HG02870 (cell line): ENCODE results near the gene MRM3.
"Not testable (repeated sequence)": the region's sequence is repeated elsewhere in the genome, so short reads cannot be mapped to it uniquely, and the experiment has no call there.

Source experiments
- ATAC-seq: cut with Tn5 transposase; IDR thresholded peaks from one replicate; pipeline ENCODE4 v1.9.1; 2021; ENCODE audit warnings: mild to moderate bottlenecking, moderate library complexity; ENCODE audit not compliant: unreplicated experiment

Gene MRM3

DNA sequence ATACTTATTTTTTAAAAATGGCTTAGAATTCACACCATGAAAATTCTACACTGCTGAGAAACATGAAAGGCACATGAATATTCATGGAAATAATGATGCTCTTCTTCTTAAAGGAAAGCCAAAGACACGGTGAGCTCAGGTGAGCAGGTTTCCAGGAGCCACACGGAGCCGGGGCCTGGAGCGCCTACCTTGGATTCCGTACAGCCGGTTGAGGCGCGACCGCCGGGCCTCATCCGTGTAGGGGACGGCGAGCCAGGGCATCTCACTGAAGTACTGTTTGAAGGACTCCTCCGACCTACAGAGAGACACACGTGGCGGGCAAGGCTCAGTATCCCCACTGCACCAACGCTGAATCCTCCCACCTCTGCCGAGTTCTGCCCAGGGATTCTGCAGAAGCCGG lies 37.1 kb downstream of the MRM3 start:
- no peak for ATAC-seq

DNA sequence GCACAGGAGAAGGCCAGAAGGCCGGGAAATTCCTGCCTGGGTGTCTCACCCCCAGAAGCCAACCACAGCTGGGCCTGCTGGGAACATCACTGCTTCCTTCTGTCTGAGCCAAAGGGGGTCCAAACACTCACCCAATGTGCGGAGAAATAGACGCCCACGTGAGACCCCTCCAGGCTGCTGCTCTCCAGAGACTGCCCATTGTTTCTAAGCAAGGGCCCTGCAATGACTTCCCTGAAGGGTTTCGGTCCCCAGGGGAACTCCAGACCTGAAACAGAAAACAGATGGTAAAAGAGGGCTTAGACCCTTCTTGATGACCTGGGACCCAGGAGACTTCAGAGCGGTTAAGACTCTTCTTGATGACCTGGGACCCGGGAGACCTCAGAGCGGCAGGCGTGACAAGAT lies 41.3 kb downstream of the MRM3 start:
- ATAC-seq = no peak

DNA sequence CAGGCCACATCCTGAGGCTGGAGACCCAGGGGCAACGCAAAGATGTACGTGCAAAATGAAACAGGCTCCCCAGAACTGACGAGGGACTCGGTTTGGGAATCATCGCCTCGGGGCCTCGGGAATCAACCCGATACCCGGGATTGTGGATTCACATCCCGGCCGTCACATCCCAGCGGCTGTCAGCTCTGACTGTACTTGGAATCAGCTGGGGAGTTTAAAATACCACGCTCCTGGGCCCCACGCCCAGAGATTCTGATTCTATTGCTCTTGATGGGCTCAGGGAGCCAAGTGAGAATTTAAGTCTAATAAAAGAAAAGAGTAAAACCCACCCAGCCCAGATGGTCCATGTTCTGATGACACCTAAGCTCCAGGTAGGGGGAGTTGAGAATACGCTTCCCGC lies 42.2 kb downstream of the MRM3 start:
- ATAC-seq = no peak

DNA sequence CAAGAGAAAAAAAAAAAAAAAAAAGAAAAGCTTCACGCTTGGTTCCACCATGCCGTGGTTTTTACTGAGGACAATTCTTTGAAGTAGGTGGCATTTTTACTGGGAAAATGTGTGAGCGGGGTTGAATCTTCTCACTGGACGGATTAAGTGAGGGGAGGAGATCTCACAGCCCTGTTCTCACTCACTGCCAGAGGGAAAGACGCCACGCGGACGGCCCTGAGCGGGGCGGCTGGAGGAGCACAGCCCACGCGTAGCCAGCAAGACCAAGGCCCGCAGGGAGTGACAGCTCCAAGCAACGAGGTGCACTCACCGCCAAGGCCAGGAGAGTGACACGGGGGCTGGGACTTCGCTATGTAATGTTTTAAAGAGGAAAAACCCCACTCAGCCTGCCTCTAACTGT lies 43.1 kb downstream of the MRM3 start:
- ATAC-seq = no peak

DNA sequence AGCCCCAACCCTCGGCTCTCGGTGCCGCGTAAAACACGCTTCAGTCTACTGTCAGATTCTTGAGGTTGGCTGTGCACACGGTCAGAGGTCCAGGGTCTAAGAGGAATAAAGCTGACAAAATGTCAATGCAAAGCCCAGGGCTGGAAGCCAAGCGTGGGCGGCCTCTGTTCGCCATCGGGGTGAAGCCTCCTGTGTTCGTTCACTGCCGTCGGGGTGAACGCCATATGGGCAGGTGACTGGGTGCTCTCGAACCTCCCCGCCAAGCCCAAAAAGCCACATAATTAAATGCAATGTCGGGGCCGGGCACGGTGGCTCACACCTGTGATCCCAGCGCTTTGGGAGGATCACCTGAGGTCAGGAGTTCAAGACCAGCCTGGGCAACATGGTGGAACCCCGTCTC lies 44.6 kb downstream of the MRM3 start:
- ATAC-seq = no peak

DNA sequence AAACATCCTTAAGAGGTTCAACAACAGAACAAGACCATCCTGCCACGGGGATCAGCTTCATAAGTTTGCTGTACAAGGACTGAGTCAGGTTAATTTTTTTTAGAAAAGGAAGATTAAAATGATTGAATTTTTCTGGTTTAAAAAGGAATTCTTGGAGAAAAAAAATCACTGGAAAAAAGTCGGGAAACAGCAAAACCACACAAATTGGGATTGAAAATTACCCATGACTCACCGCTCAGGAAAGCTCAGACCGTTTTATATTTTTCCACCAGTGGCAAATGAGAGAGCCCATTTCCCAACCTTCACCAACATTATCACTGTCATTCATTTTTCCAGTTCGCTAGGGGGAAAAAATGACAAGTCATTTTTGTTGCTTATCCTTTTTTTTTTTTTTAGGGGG lies 46.6 kb downstream of the MRM3 start:
- ATAC-seq = no peak

DNA sequence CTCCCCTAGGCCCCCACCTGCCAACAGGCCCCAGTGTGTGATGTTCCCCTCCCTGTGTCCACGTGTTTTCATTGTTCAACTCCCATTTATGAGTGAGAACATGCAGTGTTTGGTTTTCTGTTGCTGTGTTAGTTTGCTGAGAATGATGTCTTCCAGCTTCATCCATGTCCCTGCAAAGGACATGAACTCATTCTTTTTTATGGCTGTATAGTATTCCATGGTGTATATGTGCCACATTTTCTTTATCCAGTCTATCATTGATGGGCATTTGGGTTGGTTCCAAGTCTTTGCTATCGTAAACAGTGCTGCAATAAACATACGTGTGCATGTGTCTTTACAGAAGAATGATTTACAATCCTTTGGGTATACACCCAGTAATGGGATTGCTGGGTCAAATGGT lies 47.5 kb downstream of the MRM3 start:
- ATAC-seq = not testable (repeated sequence)

DNA sequence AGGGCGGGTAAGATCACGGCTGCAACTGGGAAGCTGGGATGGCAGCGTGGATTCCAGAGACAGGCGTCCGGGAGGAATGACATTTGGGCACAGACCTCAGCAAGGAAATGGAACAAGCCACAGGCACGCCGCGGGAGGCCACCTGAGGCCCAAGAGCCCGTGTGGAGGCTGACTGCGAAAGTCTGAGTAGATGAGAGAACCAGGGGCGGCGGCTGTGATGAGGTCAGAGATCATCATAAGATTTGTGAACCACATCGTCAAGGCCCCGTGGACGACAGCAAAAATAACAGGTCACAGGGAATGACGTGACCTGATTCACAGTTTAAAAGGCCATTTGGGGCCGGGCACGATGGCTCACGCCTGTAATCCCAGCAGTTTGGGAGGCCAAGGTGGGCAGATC lies 48.2 kb downstream of the MRM3 start:
- no peak for ATAC-seq

DNA sequence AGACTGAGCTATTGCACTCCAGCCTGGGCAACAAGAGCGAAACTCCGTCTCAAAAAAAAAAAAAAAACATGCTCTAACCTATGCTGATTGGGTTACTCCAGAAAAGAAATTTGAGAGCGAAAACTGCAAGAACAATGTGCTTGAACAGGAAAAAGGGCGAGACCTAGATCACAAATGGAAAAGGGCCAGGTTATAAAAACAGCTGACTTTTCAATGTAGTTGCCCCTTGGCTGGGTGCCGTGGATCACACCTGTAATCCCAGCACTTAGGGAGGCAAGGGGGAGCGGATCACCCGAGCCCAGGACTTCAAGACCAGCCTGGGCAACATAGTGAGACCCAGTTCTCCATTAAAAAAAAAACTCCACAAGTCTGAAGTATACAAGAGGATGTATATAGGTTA lies 48.8 kb downstream of the MRM3 start:
- ATAC-seq = no peak

DNA sequence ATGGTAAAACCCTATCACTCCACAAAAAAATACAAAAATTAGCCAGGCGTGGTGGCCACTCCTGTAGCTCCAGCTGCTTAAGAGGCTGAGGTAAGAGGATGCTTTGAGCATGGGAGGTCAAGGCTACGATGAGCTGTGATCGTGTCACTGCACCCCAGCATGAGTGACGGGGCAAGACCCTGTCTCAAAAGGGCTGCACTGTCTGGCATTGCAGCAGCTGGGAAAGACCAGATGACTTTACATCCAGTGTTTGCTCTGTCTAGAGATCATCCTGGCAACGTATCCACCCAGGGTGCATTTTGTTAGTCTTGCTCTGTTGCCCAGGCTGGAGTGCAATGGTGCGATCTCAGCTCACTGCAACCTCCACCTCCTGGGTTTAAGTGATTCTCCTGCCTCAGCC lies 52.0 kb downstream of the MRM3 start:
- no peak for ATAC-seq

DNA sequence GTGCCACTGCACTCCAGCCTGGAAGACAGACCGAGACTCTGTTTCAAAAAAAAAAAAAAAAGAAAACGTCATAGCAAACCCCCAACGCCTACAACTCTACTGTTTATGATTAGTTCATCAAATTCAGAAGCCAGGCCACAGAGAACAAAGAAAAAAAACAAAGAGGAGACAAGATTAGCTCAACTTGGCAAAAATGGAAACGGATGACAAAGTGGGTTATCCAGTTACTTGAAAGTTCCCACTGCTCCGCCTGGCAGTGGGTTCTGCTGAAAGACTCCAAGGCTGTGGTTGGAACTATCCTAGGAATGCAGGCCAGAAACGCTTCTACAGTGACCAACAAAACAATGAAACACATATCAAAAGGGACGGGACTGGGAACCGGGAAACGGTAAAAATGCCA lies 53.1 kb downstream of the MRM3 start:
- ATAC-seq = no peak

DNA sequence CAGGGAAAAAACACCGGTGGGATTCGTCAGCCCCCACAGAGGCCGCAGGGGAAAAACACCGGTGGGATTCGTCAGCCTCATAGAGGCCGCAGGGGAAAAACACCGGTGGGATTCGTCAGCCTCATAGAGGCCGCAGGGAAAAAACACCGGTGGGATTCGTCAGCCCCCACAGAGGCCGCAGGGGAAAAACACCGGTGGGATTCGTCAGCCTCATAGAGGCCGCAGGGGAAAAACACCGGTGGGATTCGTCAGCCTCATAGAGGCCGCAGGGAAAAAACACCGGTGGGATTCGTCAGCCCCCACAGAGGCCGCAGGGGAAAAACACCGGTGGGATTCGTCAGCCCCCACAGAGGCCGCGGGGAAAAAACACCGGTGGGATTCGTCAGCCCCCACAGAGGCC lies 53.6 kb downstream of the MRM3 start:
- ATAC-seq = not testable (repeated sequence)

DNA sequence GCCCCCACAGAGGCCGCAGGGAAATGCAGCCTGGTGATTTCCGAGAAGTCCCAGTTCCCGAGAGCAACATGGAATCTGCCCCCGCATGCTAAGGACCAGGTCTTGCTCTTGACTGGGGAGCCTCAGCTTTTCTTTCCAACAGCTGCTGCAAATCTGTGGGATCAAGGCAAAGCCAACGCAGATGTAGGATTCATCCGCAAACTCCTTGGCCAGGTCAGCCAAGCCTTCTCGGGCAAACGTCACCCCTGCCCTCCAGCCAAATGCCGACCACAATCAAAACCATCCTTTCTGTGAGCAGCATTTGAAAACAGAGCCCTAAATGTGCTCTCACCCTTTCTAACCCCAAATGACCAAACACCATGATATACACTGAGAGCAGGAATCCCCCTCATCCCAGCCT lies 54.0 kb downstream of the MRM3 start:
- ATAC-seq = no peak

DNA sequence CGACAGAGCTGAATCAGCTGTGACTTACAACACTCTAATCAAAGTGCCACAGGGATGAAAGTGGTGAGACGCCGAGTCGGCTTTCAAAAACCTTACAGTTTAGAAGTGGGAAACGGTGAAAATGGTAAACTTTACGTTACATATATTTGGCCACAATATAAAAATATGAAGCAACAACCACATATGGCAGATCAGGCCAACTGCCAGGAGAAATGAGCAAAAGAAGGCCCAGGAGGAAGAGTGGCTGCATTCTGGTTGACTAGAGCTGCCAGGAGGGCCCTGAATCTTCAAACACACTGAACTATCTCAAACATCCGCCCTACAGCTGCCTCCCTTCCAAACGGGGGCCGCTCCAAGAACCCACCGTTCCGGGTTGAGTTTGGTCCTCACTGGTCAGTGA lies 56.3 kb downstream of the MRM3 start:
- ATAC-seq = no peak

DNA sequence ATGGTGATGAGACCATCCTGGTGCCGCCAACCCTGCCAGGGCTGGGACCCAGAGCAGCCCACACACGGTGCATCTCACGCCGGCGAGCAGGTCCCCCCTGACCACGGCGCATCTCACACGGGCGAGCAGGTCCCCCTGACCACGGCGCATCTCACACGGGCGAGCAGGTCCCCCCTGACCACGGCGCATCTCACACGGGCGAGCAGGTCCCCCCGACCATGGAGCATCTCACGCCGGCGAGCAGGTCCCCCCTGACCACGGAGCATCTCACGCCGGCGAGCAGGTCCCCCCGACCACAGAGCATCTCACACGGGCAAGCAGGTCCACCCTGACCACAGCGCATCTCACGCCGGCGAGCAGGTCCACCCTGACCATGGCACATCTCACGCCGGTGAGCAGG lies 59.2 kb downstream of the MRM3 start:
- ATAC-seq = no peak
